Activated CD8-positive, alpha-beta T cell treated with anti-CD3 and anti-CD28 coated beads, Interleukin-2, amount 10 ng/mL, durations not matched to agents 7 days and 5 days (primary cell): ENCODE results near the gene LRRN2. TPM values are rescaled to one million over a fixed set of nuclear protein-coding genes. Genes with fewer than 3 reads are reported as not detected.

Experiments used
- ATAC-seq: fragments of 150-1000 bp; cut with Tn5 transposase; one replicate; pipeline ENCODE4 v1.10.0; 2021; ENCODE audit warnings: moderate library complexity
- CTCF ChIA-PET: fragments of 350-600 bp; sonication (Branson Sonifier 250); formaldehyde crosslinking; loops from one replicate; lab custom pipeline; 2021; ENCODE audit warnings: antibody characterized with exemption; lab: Charles Lee
- POLR2A ChIA-PET: fragments of 350-600 bp; sonication (Branson Sonifier 250); formaldehyde crosslinking; loops from one replicate; lab custom pipeline; 2021; ENCODE audit warnings: antibody characterized with exemption; lab: Charles Lee
- DNase-seq: peaks from one replicate; pipeline ENCODE4 v3.0.0-alpha.2; 2020
- H3K27ac Mint-ChIP-seq: one replicate; pipeline ENCODE4 v1.8.0; 2021; ENCODE audit warnings: mild to moderate bottlenecking, mixed read lengths
- H3K27me3 Mint-ChIP-seq: one replicate; pipeline ENCODE4 v1.8.0; 2021; ENCODE audit warnings: low read depth, mixed read lengths
- H3K36me3 Mint-ChIP-seq: one replicate; pipeline ENCODE4 v1.8.0; 2021; ENCODE audit warnings: low read depth, mixed read lengths
- H3K4me1 Mint-ChIP-seq: one replicate; pipeline ENCODE4 v1.8.0; 2021; ENCODE audit warnings: low read depth, mixed read lengths
- H3K4me3 Mint-ChIP-seq: one replicate; pipeline ENCODE4 v1.8.0; 2021; ENCODE audit warnings: mild to moderate bottlenecking, mixed read lengths
- H3K9me3 Mint-ChIP-seq: one replicate; pipeline ENCODE4 v1.8.0; 2022; ENCODE audit warnings: mixed read lengths; ENCODE audit not compliant: insufficient read depth
- total RNA-seq, 2 experiments: library from RNA; stranded (reverse); gene quantifications; one replicate each; pipeline ENCODE4 v1.2.3, GENCODE V29; 2021

LRRN2 gene
- total RNA-seq, 2 experiments from 2014 or later: not detected

- ATAC-seq (no peak), DNase-seq (no peak)
- Mint-ChIP-seq H3K27ac (no peak overlapping the region), H3K4me3 (no peak overlapping the region), H3K36me3 (no peaks in the 10 kb centered on the region), H3K9me3 (no peaks in the 10 kb centered on the region), H3K27me3 (no peaks in the 10 kb centered on the region), H3K4me1 (peaks cover 4% of the 10 kb centered on the region)
- ChIA-PET POLR2A (interaction anchor here (1.6 kb wide), 1 partner anchor 10 kb away, joined by 6 read pairs; no protein-coding TSS in a partner anchor), CTCF (interaction anchor here (2.0 kb wide), 1 partner anchor 174 kb away, joined by 10 read pairs; no protein-coding TSS in a partner anchor)
Measured at GRCh38 chr1:204589409-204590038, 96.0 kb downstream of the LRRN2 start.

- POLR2A ChIA-PET: interaction anchor here (1.6 kb wide), 1 partner anchor 10 kb away, joined by 6 read pairs; no protein-coding TSS in a partner anchor
- Mint-ChIP-seq H3K4me3 (no peak overlapping the region), H3K4me1 (peaks cover 4% of the 10 kb centered on the region), H3K27me3 (no peaks in the 10 kb centered on the region), H3K36me3 (no peaks in the 10 kb centered on the region), H3K9me3 (no peaks in the 10 kb centered on the region), H3K27ac (no peak overlapping the region)
- DNase-seq: no peak
- no peak for ATAC-seq
- CTCF ChIA-PET: interaction anchor here (1.5 to 2.0 kb wide), 2 partner anchors 23 to 175 kb away, joined by 10 read pairs; no protein-coding TSS in a partner anchor
Measured at GRCh38 chr1:204588826-204589225, 96.7 kb downstream of the LRRN2 start.

DNA sequence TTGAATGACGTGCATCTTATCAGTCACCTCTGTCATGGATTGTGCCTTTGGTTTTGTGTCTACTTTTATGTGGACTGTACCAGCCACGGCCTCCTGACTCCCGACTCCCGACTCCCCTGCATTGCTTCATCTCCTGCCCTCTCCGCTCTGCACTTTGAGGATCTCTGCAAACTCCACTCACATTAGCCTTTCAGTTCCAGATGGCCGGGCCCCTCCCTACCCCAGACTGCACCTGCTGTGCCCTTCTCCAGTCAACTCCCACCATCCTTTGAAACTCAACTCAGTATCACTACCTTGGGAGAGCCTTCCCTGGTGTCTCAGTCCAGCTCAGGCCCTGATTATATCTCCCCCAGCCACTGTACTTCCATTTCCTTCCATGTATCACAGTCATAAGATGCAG is 97.9 kb downstream of the LRRN2 start:
- no peak overlapping the region for H3K4me3 Mint-ChIP-seq
- ATAC-seq (no peak), DNase-seq (no peak)
- no peaks in the 10 kb centered on the region for H3K27me3 Mint-ChIP-seq
- no peak overlapping the region for H3K27ac Mint-ChIP-seq
- no peaks in the 10 kb centered on the region for H3K36me3 Mint-ChIP-seq
- peaks cover 4% of the 10 kb centered on the region for H3K4me1 Mint-ChIP-seq
- CTCF ChIA-PET: interaction anchor here (1.3 to 2.0 kb wide), 3 partner anchors 22 to 220 kb away, joined by 5 to 10 read pairs (median 10); no protein-coding TSS in a partner anchor
- POLR2A ChIA-PET: no interaction called here
- H3K9me3 Mint-ChIP-seq: no peaks in the 10 kb centered on the region

DNA sequence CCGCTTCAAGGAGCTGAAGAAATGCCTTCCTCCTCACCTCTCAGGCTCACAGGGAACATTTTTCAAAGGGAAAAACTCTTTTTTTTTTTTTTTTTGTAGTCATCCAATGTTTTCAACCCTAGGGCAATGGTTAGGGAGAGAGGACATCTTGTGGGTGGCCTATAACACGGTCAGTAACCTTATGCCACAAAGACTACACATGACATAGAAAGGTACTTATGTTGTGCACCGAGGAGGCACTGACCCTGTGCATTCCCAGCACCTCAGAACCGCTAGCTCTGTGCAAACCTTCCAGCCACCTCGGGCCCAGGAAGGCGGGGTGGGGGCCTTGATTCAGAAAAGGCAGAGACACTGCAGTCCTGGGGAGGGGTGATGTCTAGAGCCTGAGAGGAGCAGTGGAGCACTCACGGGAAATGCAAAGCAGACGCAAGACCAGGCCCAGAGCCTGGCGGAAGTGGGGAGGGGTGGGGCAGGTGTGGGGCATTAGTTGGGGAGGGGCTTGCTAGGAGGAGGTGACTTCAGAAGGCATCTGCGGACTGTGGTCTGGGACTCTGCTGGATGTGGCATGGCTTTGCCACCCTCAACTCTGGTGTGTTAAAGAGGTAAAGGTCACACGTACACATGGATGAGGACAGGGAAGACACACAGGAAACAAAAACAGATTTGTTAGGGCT is 100.7 kb downstream of the LRRN2 start:
- ATAC-seq: peak; percentile 57
- peak; percentile 48 for DNase-seq
- Mint-ChIP-seq H3K27me3 (no peaks in the 10 kb centered on the region), H3K4me1 (peaks cover 13% of the 10 kb centered on the region), H3K27ac (peak overlapping the region; percentile 78), H3K9me3 (no peaks in the 10 kb centered on the region), H3K36me3 (peaks cover 5% of the 10 kb centered on the region), H3K4me3 (no peak overlapping the region)
- POLR2A ChIA-PET: no interaction called here
- CTCF ChIA-PET: interaction anchor here (1.9 kb wide), 1 partner anchor 222 kb away, joined by 5 read pairs; no protein-coding TSS in a partner anchor

- Mint-ChIP-seq H3K4me1 (peaks cover 21% of the 10 kb centered on the region), H3K9me3 (no peaks in the 10 kb centered on the region), H3K4me3 (no peak overlapping the region), H3K36me3 (peaks cover 7% of the 10 kb centered on the region), H3K27ac (peak overlapping the region; percentile 39), H3K27me3 (no peaks in the 10 kb centered on the region)
- ChIA-PET POLR2A (no interaction called here), CTCF (interaction anchor here (1.9 kb wide), 1 partner anchor 223 kb away, joined by 5 read pairs; no protein-coding TSS in a partner anchor)
- no peak for DNase-seq
- no peak for ATAC-seq
Measured at GRCh38 chr1:204583909-204584632, 101.5 kb downstream of the LRRN2 start.

- Mint-ChIP-seq H3K4me1 (peaks cover 36% of the 10 kb centered on the region), H3K36me3 (peaks cover 7% of the 10 kb centered on the region), H3K27me3 (no peaks in the 10 kb centered on the region), H3K4me3 (no peak overlapping the region), H3K9me3 (no peaks in the 10 kb centered on the region), H3K27ac (no peak overlapping the region)
- POLR2A ChIA-PET: interaction anchor here (1.0 kb wide), 1 partner anchor 26 kb away, joined by 5 read pairs; no protein-coding TSS in a partner anchor
- no peak for DNase-seq
- CTCF ChIA-PET: interaction anchor here (1.6 to 5.2 kb wide), 2 partner anchors 182 to 225 kb away, joined by 5 to 39 read pairs; no protein-coding TSS in a partner anchor
- ATAC-seq: no peak
Measured at GRCh38 chr1:204581759-204582158, 103.8 kb downstream of the LRRN2 start.

- H3K27me3 Mint-ChIP-seq: no peaks in the 10 kb centered on the region
- H3K9me3 Mint-ChIP-seq: no peaks in the 10 kb centered on the region
- no peak overlapping the region for H3K27ac Mint-ChIP-seq
- H3K4me1 Mint-ChIP-seq: peaks cover 36% of the 10 kb centered on the region
- H3K36me3 Mint-ChIP-seq: peaks cover 7% of the 10 kb centered on the region
- no peak for DNase-seq
- no peak overlapping the region for H3K4me3 Mint-ChIP-seq
- ChIA-PET CTCF (interaction anchor here (1.1 to 5.2 kb wide), 3 partner anchors 76 to 226 kb away, joined by 3 to 39 read pairs (median 5); no protein-coding TSS in a partner anchor), POLR2A (interaction anchor here (1.0 kb wide), 1 partner anchor 25 kb away, joined by 5 read pairs; no protein-coding TSS in a partner anchor)
- ATAC-seq: no peak
Measured at GRCh38 chr1:204580862-204581261, 104.7 kb downstream of the LRRN2 start.

DNA sequence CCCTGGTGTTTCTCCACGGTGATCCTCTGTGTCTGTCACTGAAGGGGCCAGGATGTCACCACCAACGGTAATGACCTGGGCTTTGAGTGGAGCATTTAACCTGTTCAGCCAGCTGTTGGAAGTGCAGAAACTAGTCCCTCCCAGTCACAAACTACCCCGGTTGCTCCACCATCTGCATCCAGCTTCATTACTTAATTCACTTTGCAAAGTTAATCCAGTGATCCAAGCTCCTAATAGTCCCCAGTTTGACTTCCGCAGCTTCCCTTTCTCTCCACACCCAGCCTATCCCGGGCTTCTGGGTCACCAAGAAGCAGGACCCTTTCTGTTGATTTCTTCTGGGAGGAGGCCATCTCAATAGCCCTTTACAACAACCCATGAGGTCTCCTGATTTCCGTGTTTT is 105.9 kb downstream of the LRRN2 start:
- ATAC-seq: no peak
- Mint-ChIP-seq H3K4me3 (peak overlapping the region; percentile 63), H3K36me3 (peaks cover 7% of the 10 kb centered on the region), H3K27me3 (no peaks in the 10 kb centered on the region), H3K4me1 (peaks cover 33% of the 10 kb centered on the region), H3K9me3 (no peaks in the 10 kb centered on the region), H3K27ac (peak overlapping the region; percentile 80)
- DNase-seq: no peak
- ChIA-PET POLR2A (interaction anchor here (0.6 to 2.2 kb wide), 6 partner anchors 9 to 63 kb away, joined by 3 to 10 read pairs (median 6); partner anchors contain the start of gene MDM4), CTCF (interaction anchor here (0.8 to 5.2 kb wide), 10 partner anchors 12 to 227 kb away, joined by 3 to 39 read pairs (median 3); partner anchors contain the start of gene MDM4)

- Mint-ChIP-seq H3K4me3 (peak overlapping the region; percentile 63), H3K9me3 (no peaks in the 10 kb centered on the region), H3K27ac (peak overlapping the region; percentile 90), H3K4me1 (peaks cover 33% of the 10 kb centered on the region), H3K27me3 (no peaks in the 10 kb centered on the region), H3K36me3 (peaks cover 7% of the 10 kb centered on the region)
- CTCF ChIA-PET: interaction anchor here (0.6 to 5.2 kb wide), 16 partner anchors 12 to 228 kb away, joined by 3 to 39 read pairs (median 3); partner anchors contain the start of gene MDM4
- POLR2A ChIA-PET: interaction anchor here (0.6 to 2.2 kb wide), 8 partner anchors 10 to 76 kb away, joined by 3 to 10 read pairs (median 4); partner anchors contain the start of gene MDM4
- ATAC-seq (peak; percentile 80), DNase-seq (peak; percentile 54)
Measured at GRCh38 chr1:204578867-204579664, 106.5 kb downstream of the LRRN2 start.

DNA sequence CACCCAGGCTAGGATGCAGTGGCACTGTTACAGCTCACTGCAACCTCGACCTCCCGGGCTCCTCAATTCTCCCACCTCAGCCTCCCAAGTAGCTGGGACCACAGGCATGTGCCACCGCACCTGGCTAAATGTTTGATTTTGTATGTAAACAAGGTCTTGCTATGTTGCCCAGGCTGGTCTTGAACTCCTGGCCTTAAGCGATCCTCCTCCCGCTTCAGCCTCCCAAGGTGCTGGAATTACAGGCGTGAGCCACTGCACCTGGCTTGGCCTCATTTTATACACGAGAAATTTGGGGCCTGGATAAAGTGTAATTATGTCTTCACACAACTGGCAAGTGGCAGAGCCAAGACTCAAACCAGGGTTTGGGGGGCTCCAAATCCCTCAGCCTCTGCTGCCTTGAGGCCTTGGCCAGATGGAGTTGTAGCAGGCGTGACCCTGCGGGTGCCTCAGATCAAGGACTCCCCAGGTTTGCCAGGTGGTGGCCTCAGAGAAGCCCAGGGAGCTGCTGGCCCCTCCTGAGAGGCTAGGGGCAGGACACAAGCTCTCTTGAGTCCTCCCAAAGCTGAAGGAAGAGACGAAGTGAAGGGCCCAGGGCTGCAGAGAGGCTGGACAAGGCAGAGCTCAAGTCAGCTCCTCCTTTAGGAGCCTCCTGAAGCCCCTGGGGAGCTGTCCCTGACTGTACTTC is 107.6 kb downstream of the LRRN2 start:
- CTCF ChIA-PET: interaction anchor here (0.7 to 5.2 kb wide), 7 partner anchors 11 to 229 kb away, joined by 3 to 39 read pairs (median 4); no protein-coding TSS in a partner anchor
- Mint-ChIP-seq H3K27me3 (no peaks in the 10 kb centered on the region), H3K27ac (peak overlapping the region; percentile 90), H3K4me3 (no peak overlapping the region), H3K36me3 (peaks cover 7% of the 10 kb centered on the region), H3K4me1 (peaks cover 33% of the 10 kb centered on the region), H3K9me3 (no peaks in the 10 kb centered on the region)
- no peak for ATAC-seq
- POLR2A ChIA-PET: interaction anchor here (0.8 to 2.2 kb wide), 4 partner anchors 9 to 75 kb away, joined by 3 to 10 read pairs (median 4); no protein-coding TSS in a partner anchor
- no peak for DNase-seq
